HG02571 (cell line): ENCODE results near the gene GPR135.
A peak's percentile ranks its signal among the peaks of the same experiment; 100 is the strongest.

Source experiments
- ATAC-seq: cut with Tn5 transposase; IDR thresholded peaks from one replicate; pipeline ENCODE4 v1.9.1; 2021; ENCODE audit warnings: mild to moderate bottlenecking, moderate library complexity; ENCODE audit not compliant: unreplicated experiment

The GPR135 gene

GRCh38 chr14:59465316-59466135, at the start of gene GPR135:
Gene GPR135 (minus strand): TSS chr14:59465380. CDS start chr14:59465226, 154 bp downstream.
- ATAC-seq: peak; percentile 21

GRCh38 chr14:59511916-59512575, 46.9 kb upstream of the GPR135 start:
- ATAC-seq: no peak

GRCh38 chr14:59510966-59511365, 45.8 kb upstream of the GPR135 start:
- ATAC-seq: no peak

GRCh38 chr14:59510001-59510400, 44.8 kb upstream of the GPR135 start:
- ATAC-seq: no peak

GRCh38 chr14:59509101-59509500, 43.9 kb upstream of the GPR135 start:
- no peak for ATAC-seq

- no peak for ATAC-seq
These were observed 42.5 kb upstream of the GPR135 start for GRCh38 chr14:59507752-59508103.

- peak; percentile 78 for ATAC-seq
These were observed 42.0 kb upstream of the GPR135 start for GRCh38 chr14:59507063-59507751.

GRCh38 chr14:59503256-59503655, 38.1 kb upstream of the GPR135 start:
- ATAC-seq: no peak

GRCh38 chr14:59500732-59501131, 35.6 kb upstream of the GPR135 start:
- ATAC-seq: no peak

GRCh38 chr14:59492384-59492783, 27.2 kb upstream of the GPR135 start:
- no peak for ATAC-seq

GRCh38 chr14:59490756-59491155, 25.6 kb upstream of the GPR135 start:
- no peak for ATAC-seq

GRCh38 chr14:59484639-59485175, 19.5 kb upstream of the GPR135 start:
- ATAC-seq: peak; percentile 45

- ATAC-seq: peak; percentile 89
These were observed 18.8 kb upstream of the GPR135 start, which contains the start of the genes JKAMP and L3HYPDH for GRCh38 chr14:59483819-59484638. Gene JKAMP (plus strand): TSS chr14:59484517. CDS start chr14:59484590, 73 bp downstream. Gene L3HYPDH (minus strand): TSS chr14:59484408. CDS start chr14:59484316, 92 bp downstream.

- no peak for ATAC-seq
These were observed 18.2 kb upstream of the GPR135 start for GRCh38 chr14:59483363-59483762.

GRCh38 chr14:59482541-59483331, 17.6 kb upstream of the GPR135 start:
- ATAC-seq: no peak

- ATAC-seq: no peak
These were observed 16.8 kb upstream of the GPR135 start for GRCh38 chr14:59481871-59482540.

GRCh38 chr14:59481407-59481806, 16.2 kb upstream of the GPR135 start:
- ATAC-seq: no peak

GRCh38 chr14:59480166-59480565, 15.0 kb upstream of the GPR135 start:
- no peak for ATAC-seq

GRCh38 chr14:59478540-59478939, 13.4 kb upstream of the GPR135 start:
- ATAC-seq: no peak
